ENCODE measurements around the gene YJU2. TPM values are rescaled to one million over a fixed set of nuclear protein-coding genes. Genes with fewer than 3 reads are reported as not detected.

Gene YJU2
- total and polyA plus RNA-seq, 2 of the 8 experiments (the other 6 are each of a cell fraction or from before 2014, with no cell fraction given) = 26.8 to 27.7 TPM

DNA sequence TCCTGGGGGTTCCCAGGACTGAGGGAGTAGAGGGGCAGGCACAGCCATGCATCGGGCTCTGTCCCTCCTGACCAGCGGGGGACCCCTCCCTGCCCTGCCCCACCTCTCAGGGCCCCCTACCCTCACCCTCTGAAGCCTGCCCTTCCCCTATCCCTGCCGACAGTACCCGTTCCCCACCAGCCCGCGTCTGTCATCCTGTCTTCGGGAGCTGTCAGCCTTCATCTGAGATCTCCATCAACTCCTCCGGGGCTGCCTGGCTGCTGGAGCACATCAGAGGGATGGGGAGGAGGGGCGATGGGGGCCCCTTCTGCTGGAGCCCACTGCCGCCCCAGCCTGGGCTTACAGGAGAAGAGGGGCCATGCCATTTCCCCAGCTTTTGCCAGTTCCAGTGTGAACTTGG lies 26.0 kb downstream of the YJU2 start (continued):
- TF ChIP-seq ZNF274 (IDR thresholded peaks at IDR 0.05; ENCODE audit: borderline replicate concordance, extremely low read depth, low read length) = no peak
- no peak for TF ChIP-seq RBBP5 (IDR thresholded peaks at IDR 0.05; ENCODE audit: borderline replicate concordance, low read depth, low read length)
- TF ChIP-seq, protein P1, sequence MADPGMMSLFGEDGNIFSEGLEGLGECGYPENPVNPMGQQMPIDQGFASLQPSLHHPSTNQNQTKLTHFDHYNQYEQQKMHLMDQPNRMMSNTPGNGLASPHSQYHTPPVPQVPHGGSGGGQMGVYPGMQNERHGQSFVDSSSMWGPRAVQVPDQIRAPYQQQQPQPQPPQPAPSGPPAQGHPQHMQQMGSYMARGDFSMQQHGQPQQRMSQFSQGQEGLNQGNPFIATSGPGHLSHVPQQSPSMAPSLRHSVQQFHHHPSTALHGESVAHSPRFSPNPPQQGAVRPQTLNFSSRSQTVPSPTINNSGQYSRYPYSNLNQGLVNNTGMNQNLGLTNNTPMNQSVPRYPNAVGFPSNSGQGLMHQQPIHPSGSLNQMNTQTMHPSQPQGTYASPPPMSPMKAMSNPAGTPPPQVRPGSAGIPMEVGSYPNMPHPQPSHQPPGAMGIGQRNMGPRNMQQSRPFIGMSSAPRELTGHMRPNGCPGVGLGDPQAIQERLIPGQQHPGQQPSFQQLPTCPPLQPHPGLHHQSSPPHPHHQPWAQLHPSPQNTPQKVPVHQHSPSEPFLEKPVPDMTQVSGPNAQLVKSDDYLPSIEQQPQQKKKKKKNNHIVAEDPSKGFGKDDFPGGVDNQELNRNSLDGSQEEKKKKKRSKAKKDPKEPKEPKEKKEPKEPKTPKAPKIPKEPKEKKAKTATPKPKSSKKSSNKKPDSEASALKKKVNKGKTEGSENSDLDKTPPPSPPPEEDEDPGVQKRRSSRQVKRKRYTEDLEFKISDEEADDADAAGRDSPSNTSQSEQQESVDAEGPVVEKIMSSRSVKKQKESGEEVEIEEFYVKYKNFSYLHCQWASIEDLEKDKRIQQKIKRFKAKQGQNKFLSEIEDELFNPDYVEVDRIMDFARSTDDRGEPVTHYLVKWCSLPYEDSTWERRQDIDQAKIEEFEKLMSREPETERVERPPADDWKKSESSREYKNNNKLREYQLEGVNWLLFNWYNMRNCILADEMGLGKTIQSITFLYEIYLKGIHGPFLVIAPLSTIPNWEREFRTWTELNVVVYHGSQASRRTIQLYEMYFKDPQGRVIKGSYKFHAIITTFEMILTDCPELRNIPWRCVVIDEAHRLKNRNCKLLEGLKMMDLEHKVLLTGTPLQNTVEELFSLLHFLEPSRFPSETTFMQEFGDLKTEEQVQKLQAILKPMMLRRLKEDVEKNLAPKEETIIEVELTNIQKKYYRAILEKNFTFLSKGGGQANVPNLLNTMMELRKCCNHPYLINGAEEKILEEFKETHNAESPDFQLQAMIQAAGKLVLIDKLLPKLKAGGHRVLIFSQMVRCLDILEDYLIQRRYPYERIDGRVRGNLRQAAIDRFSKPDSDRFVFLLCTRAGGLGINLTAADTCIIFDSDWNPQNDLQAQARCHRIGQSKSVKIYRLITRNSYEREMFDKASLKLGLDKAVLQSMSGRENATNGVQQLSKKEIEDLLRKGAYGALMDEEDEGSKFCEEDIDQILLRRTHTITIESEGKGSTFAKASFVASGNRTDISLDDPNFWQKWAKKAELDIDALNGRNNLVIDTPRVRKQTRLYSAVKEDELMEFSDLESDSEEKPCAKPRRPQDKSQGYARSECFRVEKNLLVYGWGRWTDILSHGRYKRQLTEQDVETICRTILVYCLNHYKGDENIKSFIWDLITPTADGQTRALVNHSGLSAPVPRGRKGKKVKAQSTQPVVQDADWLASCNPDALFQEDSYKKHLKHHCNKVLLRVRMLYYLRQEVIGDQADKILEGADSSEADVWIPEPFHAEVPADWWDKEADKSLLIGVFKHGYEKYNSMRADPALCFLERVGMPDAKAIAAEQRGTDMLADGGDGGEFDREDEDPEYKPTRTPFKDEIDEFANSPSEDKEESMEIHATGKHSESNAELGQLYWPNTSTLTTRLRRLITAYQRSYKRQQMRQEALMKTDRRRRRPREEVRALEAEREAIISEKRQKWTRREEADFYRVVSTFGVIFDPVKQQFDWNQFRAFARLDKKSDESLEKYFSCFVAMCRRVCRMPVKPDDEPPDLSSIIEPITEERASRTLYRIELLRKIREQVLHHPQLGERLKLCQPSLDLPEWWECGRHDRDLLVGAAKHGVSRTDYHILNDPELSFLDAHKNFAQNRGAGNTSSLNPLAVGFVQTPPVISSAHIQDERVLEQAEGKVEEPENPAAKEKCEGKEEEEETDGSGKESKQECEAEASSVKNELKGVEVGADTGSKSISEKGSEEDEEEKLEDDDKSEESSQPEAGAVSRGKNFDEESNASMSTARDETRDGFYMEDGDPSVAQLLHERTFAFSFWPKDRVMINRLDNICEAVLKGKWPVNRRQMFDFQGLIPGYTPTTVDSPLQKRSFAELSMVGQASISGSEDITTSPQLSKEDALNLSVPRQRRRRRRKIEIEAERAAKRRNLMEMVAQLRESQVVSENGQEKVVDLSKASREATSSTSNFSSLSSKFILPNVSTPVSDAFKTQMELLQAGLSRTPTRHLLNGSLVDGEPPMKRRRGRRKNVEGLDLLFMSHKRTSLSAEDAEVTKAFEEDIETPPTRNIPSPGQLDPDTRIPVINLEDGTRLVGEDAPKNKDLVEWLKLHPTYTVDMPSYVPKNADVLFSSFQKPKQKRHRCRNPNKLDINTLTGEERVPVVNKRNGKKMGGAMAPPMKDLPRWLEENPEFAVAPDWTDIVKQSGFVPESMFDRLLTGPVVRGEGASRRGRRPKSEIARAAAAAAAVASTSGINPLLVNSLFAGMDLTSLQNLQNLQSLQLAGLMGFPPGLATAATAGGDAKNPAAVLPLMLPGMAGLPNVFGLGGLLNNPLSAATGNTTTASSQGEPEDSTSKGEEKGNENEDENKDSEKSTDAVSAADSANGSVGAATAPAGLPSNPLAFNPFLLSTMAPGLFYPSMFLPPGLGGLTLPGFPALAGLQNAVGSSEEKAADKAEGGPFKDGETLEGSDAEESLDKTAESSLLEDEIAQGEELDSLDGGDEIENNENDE (IDR thresholded peaks at IDR 0.05; ENCODE audit: insufficient replicate concordance, low read length) = no peak
- no peak for TF ChIP-seq GABPA (IDR thresholded peaks at IDR 0.05; ENCODE audit: borderline replicate concordance, insufficient read depth, low read length)
- TF ChIP-seq, protein P2, sequence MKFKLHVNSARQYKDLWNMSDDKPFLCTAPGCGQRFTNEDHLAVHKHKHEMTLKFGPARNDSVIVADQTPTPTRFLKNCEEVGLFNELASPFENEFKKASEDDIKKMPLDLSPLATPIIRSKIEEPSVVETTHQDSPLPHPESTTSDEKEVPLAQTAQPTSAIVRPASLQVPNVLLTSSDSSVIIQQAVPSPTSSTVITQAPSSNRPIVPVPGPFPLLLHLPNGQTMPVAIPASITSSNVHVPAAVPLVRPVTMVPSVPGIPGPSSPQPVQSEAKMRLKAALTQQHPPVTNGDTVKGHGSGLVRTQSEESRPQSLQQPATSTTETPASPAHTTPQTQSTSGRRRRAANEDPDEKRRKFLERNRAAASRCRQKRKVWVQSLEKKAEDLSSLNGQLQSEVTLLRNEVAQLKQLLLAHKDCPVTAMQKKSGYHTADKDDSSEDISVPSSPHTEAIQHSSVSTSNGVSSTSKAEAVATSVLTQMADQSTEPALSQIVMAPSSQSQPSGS (IDR thresholded peaks at IDR 0.05; ENCODE audit: low read length) = no peak
